GM21723 (cell line): Measurements from ENCODE around the gene MACF1.
"Not testable (repeated sequence)": the region's sequence is repeated elsewhere in the genome, so short reads cannot be mapped to it uniquely, and the experiment has no call there.

ENCODE experiments used
- ATAC-seq: cut with Tn5 transposase; IDR thresholded peaks from one replicate; pipeline ENCODE4 v1.9.1; 2021; ENCODE audit warnings: mild to moderate bottlenecking, moderate library complexity; ENCODE audit not compliant: unreplicated experiment

MACF1 gene

DNA sequence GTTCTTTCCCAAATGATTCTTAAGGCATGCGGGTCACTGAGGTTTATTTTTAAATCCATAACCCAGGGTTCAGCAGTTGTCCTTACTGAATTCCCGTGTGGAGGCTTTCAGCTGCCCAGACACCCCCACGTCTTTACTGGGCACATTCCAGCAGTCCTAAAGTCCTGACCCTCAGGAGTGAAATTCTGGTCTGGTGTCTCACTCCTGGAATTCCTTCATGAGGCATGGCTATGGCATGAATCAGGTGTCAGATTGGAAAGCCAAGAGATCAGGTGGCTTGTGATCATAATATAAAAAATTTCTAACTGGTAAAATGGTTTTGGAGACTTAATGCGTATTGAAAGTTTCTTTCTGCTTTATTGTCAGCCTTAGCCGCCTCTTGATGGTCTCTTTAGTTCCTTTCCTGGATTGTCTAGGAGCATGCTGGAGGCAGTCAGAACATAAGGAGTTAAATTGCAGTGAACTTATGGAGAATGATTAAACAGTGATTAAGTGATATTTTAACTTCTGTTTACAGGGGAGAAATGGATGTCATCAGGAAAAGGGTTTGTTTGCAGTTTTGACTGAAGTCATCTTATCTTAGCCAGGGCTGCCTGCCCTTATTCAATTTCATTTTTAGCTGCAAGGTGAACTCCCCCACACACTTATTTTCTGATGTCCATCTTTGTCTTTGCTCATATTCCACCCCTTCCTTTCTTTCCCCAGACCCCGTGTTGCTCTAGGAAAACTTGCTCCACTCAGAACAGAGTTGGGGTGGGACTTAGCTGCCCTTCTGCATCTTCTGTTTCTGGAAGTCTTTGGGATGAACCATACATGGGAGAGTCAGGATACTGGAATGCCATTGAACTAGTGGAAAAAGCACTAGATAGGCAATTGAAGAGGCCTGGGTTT lies 25.7 kb upstream of the MACF1 start:
- no peak for ATAC-seq

DNA sequence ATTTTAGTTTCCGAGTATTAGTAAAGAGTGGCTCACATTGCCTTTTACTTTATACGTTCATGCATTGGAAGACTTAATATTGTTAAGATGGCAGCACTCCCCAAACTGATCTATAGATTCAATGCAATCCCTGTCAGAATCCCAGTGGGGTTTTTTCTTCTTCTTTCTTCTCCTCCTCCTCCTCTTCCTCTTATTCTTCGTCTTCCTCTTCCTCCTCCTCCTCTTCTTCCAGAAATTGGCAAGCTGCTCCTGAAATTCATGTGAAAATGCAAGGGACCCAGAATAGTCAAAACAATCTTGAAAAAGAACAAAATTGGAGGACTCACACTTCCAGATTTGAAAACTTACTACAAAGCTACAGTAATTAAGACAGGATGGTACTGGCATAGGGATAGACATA lies 23.2 kb upstream of the MACF1 start:
- ATAC-seq, result no peak

DNA sequence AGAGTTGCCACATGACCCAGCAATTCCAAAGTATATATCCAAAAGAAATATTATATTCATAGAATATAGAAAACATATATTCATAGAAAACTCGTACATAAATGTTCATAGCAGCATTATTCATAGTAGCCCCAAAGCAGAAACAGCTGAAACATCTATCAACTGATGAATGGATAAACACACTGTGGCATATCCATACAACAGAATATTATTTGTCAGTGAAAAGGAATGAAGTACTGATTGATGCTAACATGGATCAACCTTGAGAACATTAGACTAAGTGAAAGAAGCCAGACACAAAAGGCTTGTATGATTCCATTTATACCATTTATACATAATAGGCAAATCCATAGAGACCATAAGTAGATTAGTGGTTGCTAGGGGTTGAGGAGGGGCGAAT lies 21.7 kb upstream of the MACF1 start:
- no peak for ATAC-seq

DNA sequence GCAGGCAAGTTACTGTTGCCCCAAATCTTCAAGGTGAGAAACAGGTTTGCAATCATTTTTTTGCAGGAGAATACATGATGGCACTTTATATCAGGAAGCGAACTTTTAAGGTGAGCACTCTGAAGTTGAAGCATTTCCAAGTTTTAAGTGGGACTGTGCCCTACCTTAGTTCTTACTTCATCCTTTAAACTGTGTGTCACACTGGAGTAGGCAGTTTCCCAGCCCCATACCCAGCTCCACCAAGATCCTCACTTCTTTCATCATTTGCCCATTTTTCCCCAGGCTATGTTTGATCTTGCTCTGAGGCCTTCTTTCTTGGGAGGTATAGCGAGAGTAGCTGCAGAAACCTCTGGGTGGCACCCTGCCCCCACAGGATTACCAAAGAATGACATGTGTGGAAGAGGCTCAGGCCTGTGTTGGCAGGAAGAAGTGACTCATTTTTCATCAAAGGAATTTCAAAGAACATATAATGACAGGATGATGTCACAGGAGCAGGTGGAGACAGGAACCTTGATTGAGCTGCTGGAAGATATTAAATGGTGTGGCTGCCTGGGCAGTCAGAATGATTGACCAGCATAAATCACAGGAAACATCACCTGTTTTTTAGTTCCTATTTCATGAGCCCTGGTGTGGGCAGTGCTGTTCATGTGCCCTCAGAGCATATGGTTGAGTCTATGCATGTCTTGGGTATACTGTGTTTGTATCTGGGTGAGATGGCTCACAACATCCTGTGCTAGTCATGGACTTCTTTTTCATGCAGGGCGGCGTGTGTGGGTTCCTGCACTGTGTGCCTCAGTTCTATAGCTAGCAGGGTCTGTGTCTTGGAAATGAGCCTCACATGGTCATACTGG lies 20.8 kb upstream of the MACF1 start:
- ATAC-seq, result peak; percentile 58

DNA sequence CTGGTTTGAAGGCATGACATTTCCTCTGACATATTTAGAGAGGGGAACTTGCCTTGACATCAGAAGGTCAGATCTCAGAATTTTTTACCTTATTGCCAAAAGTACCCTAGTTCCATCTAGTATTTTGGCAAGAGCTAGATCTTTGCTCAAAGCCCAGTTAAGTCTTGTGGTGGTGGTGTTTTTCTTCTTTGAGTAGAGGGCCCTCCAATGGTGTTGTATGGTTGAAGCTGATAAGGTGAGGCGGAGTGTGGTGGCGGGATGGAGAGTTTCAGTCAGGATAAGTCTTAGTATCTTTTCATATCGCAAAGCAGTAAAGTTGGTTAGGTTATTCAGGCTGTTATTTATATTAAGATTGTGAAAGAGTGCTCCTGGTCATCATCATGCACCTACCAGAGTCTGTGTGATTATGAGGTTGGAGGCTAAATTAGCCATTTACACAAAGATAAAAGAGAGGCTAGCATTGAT lies 20.1 kb upstream of the MACF1 start:
- ATAC-seq, result no peak

DNA sequence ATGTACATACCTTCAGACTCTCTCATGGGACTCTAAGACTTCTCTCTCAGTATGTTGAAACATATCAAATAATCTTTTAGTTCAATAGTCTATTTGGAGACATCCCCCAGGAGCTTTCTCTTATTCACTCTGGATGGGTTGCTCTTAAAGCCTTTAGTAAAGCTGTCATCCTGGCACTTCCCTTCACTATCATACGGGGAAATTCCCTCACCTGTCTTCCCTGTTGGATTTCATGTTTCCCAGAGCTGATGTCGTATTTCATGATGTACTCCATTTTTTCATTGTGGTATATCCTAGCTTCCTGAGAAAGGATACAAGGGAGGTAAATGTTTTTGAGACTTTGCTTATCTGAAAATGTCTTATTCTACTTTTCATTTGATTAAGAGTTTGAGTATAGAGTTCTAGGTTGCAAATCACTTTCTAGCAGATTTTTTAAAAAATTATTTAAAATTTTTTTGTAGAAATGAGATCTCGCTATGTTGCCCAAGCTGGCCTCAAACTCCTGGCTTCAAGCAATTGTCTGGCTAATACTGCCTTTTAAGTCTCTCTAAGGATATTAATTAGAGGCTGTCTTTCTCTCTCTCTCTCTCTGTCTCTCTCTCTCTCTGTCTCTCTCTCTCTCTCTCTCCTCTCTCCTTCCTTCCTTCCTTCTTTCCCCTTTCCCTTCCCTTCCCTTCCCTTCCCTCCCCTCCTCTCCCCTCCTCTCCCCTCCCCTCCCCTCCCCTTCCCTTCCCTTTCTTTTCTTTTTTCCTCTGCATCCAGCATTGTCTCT lies 17.0 kb upstream of the MACF1 start:
- ATAC-seq, result no peak

DNA sequence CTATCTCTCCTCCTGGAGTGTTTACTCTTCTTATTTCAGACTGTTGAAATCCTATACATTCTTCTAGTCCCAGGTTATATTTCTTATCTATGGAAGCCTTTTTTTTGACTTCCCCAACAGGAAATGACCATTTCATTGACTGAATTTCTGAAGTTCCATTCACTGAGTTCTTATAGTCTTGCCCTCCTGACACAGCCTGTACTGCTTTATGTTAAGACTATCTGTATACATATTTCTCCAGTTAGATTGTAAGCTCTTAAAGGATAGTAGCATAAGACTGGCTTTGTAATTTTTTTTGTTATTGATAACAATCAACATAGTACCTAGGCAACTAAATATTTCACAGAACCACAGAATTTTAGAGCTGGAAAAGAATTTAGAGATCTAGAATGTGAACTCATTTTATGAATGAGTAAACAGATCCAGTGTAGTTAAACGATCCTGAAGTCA lies 14.9 kb upstream of the MACF1 start:
- ATAC-seq, result no peak

DNA sequence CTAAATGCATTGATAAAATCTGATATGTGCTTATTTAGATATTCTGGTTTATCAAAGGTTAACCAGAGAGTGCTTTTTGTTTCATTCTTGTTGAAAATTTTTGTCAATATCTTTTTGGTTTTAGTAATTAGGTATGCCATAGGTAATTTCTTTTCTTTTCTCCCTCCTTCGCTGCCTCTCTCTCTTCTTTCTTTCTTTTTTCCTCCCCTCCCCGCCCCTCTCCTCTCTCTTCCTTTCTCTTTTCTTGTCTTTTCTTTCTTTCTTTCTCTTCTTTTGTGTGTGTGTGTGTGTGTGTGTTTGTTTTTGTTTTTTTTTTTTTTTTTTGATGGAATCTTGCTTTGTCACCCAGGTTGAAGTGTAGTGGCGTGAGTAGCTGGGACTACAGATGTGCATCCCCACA lies 14.4 kb upstream of the MACF1 start:
- no peak for ATAC-seq

DNA sequence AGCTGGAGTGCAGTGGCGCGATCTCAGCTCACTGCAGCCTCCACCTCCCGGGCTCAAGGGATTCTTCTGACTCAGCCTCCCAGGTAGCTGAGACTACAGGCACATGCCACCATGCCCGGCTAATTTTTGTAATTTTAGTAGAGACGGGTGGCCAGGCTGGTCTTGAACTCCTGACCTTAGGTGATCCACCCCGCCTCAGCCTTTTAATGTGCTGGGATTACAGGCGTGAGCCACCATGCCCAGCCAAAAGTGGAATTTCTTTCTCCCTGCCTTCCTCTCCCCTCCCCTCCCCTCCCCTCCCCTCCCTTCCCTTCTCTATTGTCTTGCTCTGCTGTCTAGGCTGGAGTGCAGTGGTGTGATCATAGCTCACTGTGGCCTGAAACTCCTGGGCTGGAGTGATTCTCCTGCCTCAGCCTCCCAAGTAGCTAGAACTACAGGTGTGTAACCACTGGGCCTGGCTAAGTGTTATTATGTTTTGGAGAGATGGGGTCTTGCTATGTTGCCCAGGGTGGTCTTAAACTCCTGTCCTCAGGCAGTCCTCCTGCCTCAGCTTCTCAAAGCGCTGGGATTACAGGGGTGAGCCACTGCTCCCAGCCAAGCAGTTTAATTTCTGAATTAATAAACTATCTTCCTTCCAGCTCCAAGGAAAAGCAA lies 10.0 kb upstream of the MACF1 start:
- ATAC-seq, result no peak

DNA sequence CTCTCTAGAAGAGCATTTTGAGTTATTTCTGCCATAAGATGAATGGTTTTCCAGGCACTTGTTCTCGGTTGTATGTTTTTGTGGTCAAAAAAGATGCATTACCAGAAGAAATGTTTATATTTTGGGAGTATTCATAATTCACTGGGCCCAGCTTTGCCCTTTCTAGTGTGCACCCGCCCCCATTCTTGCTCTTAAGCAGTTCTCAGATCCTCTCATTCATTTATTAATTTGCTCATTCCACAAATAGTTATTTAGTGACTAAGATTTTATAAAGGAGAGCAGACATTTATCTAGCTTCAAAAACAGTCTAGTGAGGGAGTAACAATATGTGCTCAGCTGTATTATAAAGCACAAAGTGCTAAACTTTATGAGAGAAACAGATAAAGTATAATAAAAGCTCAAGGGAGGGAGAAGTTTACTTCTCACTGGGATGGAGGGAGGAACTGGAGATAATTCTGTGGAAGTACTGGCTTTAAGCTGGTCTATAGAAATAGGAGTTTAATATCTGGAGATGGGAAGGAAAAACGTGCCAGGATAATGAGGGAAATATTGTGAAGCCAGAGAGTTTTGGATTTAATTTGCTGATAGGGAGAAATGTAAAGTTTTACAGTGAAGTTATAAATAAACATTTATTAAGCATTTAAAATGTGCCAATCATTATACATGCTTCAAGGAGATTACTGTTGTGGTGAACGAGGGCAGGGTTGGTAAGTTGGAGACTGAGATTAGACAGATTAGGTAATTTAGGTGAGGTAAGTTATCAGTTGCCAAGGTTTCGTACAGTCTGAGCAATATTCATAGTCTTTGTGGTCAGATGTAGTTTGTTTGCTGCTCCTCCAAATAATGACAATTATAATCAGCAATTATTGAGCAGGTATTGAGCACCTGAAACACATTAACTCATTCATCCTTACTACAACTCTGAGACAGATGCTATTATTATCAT lies 9.1 kb upstream of the MACF1 start:
- no peak for ATAC-seq

DNA sequence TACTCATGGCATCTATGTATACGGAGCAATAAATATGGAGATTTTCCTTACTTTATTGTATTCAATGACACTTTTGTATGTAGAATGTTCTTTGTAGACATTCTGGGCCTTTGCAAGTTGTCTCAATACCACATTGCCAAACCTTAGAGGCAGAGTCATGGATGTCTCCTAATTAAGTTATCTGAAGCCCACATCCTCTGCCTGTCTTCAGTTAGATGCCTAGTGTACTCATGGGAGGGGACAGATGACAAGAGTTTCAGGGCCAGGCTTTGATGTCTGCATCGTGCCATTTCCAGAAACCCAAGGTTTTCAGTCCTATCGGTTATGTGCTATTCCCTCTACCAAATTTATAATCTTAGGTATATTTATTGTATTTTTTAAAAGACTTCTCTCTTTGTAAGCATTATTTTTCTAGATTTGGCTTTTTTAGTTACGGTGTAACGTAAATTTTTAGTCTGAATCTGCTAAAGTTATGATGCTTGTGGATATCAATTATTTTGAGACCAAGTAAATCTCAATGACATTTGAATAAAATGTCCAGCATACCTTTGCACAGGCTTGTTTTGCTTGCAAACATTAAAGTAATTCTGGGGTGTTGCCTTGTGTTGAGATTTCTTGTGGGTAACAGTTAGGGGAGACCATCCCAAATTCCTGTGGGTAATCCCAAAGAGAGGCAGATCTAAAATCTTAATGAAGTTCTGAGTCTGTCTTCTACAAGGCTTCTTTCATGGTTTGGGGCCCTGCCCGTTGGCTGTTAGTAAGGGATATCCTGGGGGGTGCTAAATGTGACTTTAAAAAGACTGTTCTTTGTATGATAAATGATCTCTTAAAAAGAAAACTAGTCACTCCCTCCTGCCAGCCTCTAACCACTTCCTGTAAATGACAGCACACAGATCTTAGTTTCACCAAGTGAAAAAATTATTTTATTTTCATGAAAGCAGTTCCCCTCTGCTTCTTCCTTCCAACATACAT lies 8.0 kb upstream of the MACF1 start:
- no peak for ATAC-seq

DNA sequence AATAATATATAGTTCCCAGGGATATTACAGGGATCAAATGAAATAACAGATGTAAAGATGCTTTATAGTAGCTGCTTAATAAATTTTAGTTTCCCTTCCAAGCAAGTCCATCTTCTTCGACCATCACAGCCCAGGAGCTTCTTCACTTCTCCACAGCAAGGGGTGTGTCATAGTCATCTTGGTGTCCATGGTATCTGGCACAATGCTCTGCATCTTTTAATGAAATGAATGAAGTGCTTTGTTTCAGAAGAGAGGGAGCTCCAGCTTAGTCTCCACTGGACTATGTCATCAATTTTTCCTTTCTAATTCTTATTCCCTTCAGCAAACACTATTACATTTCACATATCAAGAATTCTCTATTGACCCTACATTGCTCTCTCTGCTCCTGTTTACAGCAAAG lies 4.9 kb upstream of the MACF1 start:
- ATAC-seq, result no peak

DNA sequence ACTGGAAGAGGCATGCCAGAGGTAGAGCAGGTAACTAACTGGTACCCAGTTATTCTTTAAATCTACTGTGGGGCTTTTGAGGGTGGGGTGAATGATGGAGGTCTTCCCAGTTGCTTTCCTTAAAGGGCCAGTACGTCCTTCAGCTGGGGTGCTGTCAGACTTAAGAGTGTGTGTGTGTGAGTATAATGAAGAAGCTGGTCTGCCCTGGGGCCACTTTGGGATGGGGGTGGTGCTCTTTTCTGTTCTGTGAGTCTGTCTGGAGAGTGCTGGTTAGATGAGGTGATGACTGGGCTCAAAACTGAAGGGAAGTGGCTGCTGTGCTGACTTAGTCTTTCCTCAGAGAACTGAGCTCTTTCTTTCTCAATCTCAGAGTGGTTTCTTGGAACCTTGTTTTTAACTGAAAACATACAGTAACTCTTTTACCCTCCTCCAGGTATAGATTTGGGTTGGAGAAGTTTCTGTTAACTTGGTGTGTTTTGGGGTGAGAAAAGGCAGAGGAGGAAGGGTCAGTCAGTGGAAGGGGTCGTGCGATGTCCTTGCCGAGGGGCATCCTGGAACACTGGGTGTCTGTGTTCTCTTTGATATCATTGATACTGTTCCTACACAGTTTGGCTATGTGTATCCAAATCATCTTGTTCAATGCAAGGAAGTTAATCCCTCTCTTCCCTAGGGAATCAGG lies 746 bp downstream of the MACF1 start:
- peak; percentile 59 for ATAC-seq

DNA sequence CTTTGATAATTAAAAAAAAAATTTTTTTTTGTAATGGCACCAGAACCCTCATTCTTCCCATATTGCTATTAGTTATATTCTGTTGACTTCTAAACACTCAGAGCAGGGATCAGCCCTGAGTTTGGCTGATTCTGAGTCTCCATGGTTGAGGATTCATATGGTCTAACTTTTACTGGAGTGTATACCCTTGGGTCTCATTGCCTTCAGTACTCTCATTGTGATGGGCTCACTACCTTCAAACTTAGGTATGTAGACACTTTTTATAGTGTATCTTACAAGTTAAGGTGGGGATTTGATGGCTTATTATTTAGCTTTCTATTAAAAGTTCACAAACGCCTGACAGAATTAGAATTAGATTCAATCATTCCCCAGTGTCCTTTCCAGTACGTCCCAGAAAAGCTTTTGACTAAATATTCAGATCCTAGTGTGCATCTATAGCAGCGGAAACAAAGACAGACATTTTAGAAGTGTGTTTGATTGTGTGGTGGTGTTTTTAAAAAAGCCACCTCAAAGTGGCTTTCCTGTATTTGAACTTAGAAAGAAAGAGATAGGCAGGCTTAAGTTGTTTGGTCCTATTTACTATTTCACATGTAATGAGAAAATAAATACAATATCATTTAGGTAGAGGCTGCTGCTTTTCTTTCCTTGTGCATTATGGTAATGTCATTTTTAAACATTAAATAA lies 1.4 kb downstream of the MACF1 start:
- ATAC-seq, result no peak

DNA sequence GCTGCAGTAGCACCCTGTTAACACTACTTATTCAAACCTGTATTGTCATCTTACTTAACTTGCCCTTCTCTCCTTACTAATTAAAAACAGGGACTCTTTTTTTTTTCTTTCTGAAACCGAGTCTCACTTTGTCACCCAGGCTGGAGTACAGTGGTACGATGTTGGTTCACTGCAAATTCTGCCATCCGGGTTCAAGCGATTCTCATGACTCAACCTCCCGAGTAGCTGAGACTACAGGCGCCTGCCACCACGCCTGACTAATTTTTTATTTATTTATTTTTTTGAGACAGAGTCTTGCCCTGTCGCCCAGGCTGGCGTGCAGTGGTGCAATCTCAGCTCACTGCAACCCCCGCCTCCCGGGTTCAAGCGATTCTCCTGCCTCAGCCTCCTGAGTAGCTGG lies 3.9 kb downstream of the MACF1 start:
- not testable (repeated sequence) for ATAC-seq

DNA sequence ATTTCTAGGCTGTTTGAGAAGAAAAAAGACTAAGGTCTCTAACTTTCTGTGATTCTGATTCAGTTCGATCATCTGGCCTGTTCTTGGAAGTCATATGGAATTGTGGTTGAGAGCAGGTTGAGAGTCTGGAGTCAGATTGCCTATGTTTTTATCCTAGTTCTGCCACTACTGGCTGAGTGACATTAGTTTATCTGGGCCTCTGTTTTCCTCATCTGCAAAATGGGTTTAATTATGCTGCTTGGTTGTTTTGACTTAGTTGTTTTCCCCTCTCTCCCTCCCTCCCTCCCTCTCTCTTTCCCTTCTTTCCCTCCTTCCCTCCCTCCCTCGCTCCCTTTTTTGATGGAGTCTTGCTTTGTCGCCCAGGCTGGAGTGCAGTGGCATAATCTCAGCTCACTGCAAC lies 6.2 kb downstream of the MACF1 start:
- no peak for ATAC-seq

DNA sequence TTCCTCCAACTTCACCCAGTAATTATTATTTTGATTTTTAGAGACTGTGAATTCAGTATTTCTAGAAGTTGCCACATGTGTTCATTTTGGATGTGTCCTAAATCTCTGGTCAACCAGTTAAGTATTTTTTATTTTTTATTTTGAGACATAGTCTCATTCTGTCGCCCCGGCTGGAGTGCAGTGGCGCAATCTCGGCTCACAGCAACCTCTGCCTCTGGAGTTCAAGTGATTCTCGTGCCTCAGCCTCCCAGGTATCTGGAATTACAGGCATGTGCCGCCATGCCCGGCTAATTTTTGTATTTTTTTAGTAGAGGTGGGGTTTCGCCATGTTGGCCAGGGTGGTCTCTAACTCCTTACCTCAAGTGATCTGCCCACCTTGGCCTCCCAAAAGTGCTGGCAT lies 8.0 kb downstream of the MACF1 start:
- no peak for ATAC-seq
